DLD1 (cell line): ENCODE data around the gene PREX1.
"Not testable (repeated sequence)": the region's sequence is repeated elsewhere in the genome, so short reads cannot be mapped to it uniquely, and the experiment has no call there.

Experiments used
- in situ Hi-C: cut with HindIII; loops from 2 replicates; pipeline ENCODE4 v1.10.0; 2017; ENCODE audit warnings: low sequenced_read_pairs

Gene PREX1

DNA sequence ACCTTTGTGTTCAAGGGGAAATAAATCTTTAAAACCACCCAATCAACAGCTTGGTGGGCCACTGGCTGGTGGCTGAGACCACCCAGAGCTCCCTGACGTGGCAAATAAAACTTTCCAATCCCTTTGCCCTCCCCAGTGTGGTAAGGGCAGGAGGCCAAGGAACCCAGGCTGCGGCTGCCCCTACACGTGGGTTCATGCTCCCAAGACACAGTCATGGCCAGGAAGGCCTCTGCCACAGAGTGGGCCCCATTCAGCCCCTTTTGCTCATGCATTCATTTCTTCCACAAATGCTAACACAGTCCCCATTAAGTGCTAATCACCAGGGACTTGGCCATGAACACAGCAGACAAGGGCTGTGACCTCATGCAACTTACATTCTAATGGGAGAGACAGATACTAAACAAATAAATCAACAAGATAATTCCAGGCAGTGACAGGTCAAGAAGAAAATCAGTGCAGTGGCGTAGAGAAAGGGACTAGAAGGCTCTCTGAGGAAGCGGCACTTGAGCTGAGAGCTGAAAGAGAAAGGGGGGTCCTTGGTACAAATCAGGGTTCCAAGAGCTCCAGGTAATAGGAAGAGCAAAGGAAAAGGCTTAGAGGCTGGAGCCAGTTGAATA, 13.8 kb downstream of the PREX1 start:
- in situ Hi-C loops: no loop called here

DNA sequence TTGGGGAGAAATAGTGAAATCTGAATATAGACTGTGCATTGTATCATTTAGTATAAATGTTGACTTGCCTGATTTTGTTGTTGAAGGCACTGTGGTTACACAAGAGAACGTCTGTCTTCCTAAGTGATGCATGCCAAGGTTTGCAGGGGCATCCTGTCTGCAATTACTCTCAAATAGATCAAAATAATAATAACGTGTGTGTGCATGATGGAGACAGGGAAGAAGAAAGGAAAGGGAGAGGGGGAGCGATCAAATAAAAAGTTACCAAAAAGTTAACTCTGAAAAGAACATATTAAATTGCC, 14.4 kb downstream of the PREX1 start:
- in situ Hi-C loops: no loop called here

DNA sequence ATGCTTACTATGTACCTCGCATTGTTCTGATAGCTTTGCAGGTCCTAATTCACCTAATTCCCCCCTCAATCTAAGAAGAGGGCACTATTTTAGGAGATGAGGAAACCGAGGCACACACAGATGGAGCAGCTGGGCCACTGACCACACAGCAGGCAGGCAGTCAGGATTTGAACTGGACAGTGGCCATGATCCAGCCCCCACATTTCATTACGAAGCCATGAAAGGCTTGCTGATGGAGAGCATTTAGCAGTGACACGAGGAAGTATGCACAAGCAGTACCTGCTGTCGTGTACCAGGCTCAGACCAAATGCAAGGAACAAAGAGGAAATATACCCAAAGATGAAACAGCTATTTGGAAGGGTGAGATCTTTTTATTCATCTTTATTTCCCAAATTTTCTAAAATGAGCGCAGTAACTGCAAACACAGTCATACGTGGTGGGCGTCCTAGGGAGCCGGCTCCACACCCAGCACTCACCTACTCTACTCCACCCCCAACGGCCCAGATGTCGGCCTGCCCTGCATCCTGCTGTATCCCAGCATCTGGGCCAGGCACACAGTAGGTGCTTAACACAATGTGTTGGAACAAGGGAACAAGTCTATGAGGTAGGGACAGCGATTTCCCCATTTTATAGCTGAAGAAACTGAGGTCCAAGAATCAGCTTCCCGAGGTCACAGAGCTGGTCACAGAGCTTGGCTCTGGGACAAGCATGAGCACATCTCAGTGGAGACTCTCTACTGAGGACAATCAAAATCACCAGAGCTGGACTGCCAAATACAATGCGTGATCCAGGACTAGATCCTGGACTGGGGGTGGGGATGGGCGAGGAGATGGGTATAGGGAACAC, 15.0 kb downstream of the PREX1 start:
- in situ Hi-C loops: no loop called here

DNA sequence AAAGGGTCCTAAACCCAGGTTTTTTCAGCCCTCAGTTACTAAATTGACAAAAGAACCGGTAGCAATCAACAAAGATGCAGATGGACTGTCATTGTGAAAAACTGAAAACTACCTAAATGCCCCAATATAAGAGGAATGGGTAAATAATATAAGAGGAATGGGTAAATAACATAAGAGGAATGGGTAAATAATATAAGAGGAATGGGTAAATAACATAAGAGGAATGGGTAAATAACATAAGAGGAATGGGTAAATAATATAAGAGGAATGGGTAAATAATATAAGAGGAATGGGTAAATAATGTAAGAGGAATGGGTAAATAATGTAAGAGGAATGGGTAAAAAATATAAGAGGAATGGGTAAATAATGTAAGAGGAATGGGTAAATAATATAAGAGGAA, 15.7 kb downstream of the PREX1 start:
- in situ Hi-C loops: not testable (repeated sequence)

DNA sequence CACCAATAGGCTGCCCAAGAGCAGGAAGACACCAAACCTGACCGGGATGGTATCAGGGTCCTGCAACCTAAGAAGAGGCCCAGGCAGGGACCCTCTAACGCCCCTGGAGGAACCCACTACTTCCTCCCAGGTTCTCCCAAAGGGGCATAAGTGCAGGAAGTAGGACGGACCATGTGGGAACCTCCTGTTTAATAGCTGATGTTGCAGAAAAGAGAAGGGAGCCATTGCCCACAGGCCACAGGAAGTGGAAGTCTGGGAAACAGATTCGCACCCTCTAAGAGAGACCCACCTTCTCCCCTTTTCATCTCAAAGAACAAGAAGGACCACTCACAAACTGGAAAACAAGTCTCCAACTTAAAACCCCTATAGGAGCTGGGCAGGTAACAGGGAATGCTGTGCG, 18.1 kb downstream of the PREX1 start:
- in situ Hi-C loops: no loop called here

DNA sequence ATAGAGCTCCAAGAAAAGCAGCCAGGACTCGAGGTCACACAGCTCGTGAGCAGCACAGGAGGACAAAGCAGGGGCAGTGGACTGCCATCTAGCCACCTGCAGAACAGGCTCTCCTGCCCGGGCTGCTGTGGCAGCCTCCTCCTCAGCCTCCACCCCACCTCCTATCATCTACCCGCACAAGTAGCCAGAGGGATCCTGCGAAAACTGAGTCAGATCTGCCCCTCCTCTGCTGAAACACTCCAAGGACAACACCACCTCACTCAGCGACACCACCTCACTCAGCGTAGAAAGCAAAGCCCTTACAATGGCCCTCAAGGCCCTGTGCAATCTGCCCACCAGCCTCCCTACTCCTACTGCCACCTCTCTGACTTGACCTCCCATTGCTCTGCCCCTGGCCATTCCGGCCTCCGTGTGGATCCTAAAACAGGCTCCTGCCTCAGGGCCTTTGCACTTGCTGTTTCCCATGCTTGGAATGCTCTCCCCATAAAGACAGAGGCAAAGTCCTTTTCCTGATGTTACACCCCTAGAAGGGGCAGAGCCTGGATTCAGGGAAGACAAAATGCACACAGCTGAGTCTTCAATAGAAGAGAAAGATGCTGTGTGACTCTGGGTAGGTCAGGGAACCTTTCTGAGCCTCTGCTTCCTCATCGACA, 19.3 kb downstream of the PREX1 start:
- in situ Hi-C loops: no loop called here

DNA sequence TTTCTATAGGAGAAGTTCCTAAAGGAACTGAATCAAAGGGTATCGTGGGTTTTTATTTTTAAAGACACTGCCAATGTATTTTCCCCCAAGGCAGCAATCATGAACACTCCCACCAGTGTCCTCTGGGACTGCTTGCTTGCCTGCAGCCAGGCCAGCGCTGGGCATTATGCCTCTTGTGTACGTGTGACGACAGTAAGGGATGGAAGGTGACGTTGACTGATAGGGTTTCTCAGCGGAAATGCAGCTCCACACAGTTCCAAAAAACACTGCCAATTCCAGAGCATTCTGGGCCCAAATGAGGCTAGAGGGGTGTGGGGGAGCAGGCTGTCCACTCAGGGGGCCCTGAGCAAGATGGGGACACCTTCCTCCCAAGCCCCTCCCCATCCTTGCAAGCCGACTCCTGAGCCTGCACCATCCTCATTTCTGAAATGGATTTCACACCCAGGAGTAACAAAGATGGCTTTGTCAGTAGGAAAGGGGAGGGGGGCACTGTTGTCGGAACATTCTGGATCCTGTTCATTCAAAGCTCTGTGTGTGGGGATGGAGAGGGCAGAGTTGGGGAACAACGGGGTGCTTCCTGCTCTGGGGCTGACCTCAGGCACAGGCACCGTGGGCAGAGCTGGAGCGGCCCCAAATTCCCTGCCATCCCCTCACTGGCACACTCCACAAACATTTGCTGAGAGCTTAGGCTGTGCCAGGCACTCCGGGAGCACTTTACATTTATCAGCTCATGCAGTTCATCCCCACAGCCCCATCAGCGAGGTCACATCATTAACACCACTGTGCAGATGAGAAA, 20.0 kb downstream of the PREX1 start:
- in situ Hi-C loops: no loop called here

DNA sequence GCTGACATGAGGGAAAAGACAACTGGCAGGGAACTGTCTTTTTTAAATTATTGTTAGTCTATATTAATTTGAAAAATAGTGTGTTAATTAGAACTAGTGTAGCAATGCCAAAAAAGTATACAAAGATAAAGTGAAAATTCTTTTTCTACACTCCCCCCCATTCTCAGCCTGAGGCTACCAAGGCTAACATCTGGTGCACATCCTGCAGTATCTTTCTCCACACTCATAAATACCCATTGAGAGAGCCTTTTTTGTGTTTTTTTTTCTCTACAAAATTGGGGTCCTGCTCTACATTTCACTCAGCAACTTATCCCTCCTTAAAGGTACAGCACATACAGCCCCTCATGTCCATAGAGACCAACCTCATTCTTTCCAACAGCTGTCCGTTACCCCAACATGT, 20.7 kb downstream of the PREX1 start:
- in situ Hi-C loops: no loop called here

DNA sequence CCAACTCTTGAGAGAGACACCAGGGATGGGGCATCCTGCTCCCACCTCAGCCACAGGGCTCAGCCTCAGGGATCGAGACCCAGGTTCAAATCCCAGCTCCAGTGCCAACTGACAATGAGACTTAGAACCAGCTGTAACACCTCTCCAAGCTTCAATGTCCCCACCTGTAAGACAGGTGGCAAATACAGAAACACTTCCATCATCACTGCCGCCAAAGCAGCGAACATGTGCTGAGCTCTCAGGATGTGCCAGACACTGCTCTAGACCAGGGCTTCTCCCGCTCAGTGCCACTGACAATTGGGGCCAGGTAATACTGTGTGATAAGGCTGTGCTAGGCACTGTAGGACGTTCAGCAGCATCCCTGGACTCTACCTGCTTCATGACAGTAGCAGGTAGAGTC, 22.1 kb downstream of the PREX1 start:
- in situ Hi-C loops: no loop called here

DNA sequence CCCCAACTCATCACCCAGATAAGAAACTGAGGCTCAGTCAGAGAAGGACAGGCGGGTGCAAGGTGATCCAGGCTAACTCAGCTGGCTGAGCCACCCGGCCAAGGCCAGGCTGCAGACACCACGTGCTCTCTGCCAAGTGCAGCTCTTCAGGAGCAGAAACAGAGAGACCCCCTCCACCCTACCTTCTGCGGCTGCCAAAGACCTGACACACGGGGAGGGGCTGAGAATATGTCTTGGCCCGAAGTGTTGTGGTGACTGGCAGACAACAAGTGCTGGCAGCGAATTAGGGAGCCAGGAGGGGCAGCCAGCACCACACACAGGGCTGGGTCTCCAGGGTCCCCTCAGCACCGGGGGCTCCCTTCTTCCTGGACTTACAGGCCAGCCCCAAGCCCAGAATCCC, 22.5 kb downstream of the PREX1 start:
- in situ Hi-C loops: no loop called here

DNA sequence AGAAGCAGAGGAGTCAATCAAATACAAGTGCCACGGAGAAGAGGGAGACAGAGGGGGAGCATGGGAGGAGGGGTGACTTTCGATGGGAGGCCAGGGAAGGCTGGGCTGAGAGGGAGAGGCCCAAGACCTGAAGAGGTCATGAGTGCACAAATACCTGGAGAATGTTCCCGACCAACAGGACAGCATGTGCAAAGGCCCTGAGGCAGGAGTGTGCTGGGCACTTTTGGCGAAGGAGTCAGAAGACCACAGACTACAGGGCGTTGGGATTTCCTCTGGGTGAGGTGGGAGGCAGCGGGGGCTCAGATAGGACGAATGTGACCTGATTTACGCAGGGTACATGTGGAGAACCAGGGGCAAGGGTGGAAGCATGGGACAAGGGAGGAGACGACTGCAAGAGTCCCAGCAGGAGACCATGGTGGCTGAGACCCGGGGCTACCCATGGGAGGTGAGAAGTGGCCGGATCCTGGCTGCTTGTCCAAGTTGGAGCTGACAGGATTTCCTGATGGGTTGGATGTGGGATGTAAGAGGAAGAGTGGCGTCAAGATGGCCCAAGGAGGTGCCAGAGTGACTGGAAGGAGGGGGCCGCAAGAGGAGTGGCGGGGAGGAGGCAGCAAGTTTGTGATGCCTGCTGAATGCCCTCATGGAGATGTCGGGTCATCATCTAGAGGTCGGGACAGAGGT, 23.4 kb downstream of the PREX1 start:
- in situ Hi-C loops: no loop called here

DNA sequence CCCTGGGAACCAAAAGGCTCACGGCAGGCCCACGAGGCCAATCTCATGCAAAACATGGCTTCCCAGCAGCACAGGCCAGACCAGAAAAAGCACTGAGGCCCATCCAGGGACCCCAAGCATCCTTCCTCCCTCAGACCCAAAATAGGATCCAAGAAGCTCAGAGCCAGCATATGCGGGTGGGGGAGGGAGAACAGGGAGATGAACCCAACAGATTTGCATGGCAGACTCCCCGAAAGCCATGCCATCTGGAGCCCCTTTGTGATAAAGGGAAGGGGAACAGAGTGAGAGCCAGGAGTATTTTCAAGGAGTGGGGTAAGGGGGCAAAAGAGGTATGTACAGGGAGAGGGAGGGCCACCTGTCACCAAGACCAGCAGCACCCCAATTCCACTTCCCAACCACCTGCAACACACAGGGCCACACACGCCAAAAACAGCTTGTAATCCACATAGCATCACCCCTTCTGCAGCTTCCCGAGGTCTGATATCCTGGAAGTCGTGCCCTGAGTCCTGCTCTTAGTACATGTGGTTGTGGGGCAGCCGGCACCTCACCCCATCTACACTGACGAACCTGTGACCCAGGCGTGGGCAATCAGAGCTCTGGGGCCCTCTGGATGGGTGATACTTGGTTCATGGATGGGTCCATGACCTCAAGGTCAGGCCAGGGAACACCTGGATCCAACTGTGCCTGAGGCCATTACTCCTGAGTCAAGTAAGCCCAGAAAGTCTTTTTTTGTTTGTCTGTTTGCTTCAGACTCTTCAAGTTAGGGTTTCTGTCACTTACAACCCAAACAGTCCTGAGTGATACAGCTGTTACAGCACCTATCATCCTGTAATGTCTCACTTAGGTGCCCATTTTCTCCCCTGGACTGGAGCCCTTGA, 24.4 kb downstream of the PREX1 start:
- in situ Hi-C loops: no loop called here

DNA sequence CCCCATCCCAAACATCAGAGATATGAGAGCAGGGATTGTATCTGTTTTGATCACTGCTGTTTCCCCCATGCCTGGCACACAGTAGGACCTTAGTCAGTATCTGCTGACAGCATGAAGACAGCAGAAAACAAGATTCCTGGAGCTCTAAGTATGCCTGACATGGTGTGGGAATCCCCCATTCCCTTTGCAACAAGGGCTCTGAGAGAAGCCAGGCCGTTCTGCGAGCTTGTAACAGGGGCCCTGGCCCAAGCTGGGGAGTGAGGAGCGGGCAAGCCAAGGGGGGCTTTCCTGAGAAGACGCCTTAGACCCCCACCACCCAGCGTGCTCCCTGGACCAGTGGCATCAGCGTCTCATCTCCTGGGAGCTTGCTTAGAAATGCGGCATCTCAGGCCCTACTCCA, 25.2 kb downstream of the PREX1 start:
- in situ Hi-C loops: no loop called here

DNA sequence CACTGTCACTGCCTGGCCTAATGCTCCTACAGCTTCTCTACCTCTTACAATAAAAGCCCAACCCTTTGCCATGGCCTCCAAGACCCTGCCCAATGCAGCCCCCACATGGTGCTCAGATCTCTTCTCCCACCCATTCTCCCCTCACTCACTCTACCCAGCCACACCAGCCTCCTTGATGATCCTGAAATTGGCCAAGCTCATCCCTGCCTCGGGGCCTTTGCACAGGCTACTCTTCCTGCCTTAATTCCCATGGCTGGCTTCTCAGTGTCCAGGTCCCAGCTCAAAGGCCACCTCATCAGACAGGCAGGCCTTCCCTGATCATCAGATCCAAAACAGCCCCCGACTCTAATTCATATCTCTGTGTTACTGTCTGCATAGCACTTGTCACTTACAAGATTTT, 25.6 kb downstream of the PREX1 start:
- in situ Hi-C loops: no loop called here

DNA sequence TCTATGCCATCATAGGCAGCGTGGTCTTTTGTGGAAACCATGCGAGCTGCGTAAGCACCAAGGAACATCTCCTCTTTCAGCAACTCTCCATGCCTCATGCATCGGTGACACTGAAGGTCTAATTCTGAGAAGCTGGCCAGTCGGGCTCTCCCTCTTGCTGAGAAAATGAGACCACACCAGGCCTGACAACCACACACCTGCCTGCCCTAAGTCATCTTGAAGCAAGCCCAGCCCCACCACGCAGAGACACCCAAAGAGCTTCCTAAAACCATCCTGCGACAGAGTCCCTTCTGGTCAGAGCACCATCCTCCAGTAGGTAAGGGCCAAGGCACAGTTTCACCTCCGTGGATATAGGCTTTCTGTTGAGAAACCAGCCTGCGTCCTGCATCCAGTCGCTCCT, 26.6 kb downstream of the PREX1 start:
- in situ Hi-C loops: no loop called here

DNA sequence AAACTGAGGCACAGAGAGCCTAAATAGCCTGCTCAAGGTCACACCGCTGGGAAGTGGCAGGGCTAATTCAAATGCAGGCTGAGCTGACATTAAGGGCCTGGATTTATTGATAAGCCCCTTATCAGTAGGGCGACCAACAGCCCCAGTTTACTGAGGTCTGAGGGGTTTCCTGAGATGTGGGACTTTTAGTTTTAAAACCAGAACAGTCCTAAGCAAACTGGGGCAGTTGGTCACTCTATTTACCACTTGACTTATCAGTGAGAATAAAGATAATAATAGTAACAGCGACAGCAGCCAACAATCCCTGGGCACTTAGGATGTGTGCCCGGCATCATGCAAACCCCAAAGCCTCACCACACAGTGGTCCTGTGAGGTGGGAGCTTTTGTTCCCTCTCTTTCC, 27.6 kb downstream of the PREX1 start:
- in situ Hi-C loops: no loop called here

DNA sequence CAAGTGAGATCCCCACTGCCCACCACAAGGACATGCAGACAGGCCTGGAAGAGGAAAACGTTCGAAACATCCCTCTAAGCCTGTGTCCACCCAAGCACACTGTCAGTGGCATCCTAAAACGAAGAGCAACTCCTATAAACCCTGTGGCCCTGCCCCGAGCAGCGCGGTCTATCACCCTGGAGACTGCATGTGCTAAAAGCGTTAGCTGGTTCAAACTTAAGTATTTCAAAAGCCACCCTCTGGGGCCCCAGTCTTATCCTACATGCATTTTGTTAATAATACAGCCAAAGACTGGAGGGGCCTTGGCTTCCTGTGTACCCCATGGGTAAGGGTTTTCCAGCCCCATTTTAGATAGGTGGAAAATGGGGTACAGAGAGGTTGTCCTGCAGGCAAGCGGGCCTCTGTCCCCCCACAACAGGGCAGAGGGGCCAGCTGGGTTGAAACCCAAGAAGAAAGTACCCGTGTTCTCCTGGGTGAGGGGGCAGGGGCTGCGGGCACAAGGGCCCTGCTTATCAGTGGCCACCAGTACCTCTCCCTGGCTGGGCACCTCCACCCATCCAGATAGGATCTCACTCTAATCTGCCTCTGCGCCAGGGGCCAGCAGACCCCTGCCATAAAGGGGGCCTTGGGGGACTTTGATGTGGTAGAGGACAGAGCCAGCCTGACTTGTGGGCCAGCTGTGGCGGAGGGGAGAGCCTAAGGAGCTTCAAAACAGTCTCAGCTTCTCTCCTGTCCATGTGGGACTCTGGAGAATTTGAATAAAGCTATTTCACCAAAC, 28.3 kb downstream of the PREX1 start:
- in situ Hi-C loops: no loop called here

DNA sequence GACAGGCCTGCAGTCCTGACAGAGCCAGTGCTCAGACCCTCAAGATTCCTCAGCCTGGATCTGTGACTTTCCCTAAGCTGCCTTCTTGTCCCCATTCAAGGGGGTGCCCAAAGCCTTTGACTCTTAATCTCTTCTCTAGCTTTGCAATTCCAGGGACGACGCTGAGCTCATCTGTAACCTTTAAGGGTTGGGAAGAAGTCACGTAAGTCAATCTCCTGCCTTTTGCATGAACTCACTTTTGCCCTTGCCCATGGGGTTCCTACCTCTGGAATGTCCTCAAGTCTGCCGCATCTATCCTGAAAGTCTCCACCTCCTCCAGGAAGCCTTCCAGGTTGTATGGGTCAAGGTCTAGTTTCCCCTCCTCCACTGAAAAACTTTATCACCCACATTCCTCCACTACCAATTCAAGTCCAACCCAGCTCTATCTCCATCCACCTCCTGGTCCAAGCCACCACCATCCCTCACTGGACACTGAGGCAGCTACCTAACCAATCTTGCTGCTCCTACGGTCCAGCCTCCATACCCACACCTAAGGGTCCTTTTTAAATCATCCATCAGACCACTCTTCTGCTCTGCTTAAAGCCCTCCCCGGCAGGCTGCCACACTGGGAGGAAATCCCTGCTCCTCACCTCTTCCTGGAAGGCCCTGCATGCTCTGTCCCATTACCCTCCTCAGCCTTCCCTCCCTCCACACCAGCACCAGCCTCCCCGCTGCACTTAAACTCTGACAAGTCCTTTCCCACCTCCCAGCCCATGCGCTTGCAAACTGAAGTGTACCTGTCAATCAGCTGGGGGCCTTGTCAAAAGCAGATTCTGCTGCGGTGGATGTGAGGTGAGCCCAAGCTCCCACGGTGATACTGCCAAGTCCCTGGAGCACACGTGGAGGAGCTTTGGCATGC, 29.7 kb downstream of the PREX1 start:
- in situ Hi-C loops: no loop called here
